Smooth muscle cell (in vitro differentiated cells): ENCODE results near the gene CYP19A1. TPM values are rescaled to one million over a fixed set of nuclear protein-coding genes. Genes with fewer than 3 reads are reported as not detected.

ENCODE experiments used
- DNase-seq: peaks from one replicate; lab custom pipeline; 2025; ENCODE audit not compliant: unreplicated experiment; lab: John Stamatoyannopoulos, UW
- H2AFZ ChIP-seq: fragments of 200-600 bp; sonication (generic); 2 replicates; pipeline ENCODE4 v1.6.0; 2016; ENCODE audit warnings: antibody characterized with exemption, low read depth, mild to moderate bottlenecking
- H3F3A ChIP-seq: fragments of 200-600 bp; sonication (generic); 2 replicates; pipeline ENCODE4 v1.6.0; 2017; ENCODE audit warnings: antibody characterized with exemption, low read depth
- H3K27ac ChIP-seq: fragments of 200-600 bp; sonication (generic); 2 replicates; pipeline ENCODE4 v1.5.1; 2016; ENCODE audit warnings: low read depth, mild to moderate bottlenecking
- H3K27me3 ChIP-seq: fragments of 200-600 bp; sonication (generic); 2 replicates; pipeline ENCODE4 v1.6.1; 2016; ENCODE audit warnings: low read depth, mild to moderate bottlenecking
- H3K36me3 ChIP-seq: fragments of 200-600 bp; sonication (generic); 2 replicates; pipeline ENCODE4 v1.5.1; 2016; ENCODE audit warnings: low read depth
- H3K4me1 ChIP-seq: fragments of 200-600 bp; sonication (generic); 2 replicates; pipeline ENCODE4 v1.5.1; 2016; ENCODE audit warnings: low read depth
- H3K4me2 ChIP-seq: fragments of 200-600 bp; sonication (generic); 2 replicates; pipeline ENCODE4 v1.6.0; 2016; ENCODE audit warnings: mild to moderate bottlenecking
- H3K4me3 ChIP-seq: fragments of 200-600 bp; sonication (generic); 2 replicates; pipeline ENCODE4 v1.5.1; 2016; ENCODE audit warnings: mild to moderate bottlenecking
- H3K79me2 ChIP-seq: fragments of 200-600 bp; sonication (generic); 2 replicates; pipeline ENCODE4 v1.6.0; 2016; ENCODE audit warnings: low read depth, mild to moderate bottlenecking
- H3K9ac ChIP-seq: fragments of 200-600 bp; sonication (generic); 2 replicates; pipeline ENCODE4 v1.6.0; 2016; ENCODE audit warnings: low read depth
- H3K9me3 ChIP-seq: fragments of 200-600 bp; sonication (generic); replicated peaks from 2 replicates; pipeline ENCODE4 v1.5.1; 2016; ENCODE audit warnings: low read depth
- H4K20me1 ChIP-seq: fragments of 200-600 bp; sonication (generic); 2 replicates; pipeline ENCODE4 v1.6.0; 2016; ENCODE audit warnings: low read depth
- WGBS: methylation state at CpG from one replicate; pipeline ENCODE4 v1.1.7; 2016; ENCODE audit warnings: low lambda C conversion rate; 5-methylcytosine and 5-hydroxymethylcytosine counted together
- polyA plus RNA-seq: library from polyadenylated mRNA; unstranded; fragments of >200 nt; fragmentation: Nextera tagmentation; extraction: Ambion mirVana; gene quantifications from 2 replicates; pipeline ENCODE4 v1.2.1, GENCODE V29; 2016
- total RNA-seq: library from RNA; depleted of rRNA; stranded (reverse); fragments of >200 nt; gene quantifications from 2 replicates; pipeline ENCODE4 v1.2.3, GENCODE V29; 2014
- TF ChIP-seq, protein P1 (sequence below): fragments of 200-600 bp; sonication (generic); IDR thresholded peaks from 2 replicates; pipeline ENCODE4 v1.5.1; 2017; ENCODE audit warnings: borderline replicate concordance, mild to moderate bottlenecking, antibody characterized with exemption; ENCODE audit not compliant: insufficient read depth, poor library complexity, severe bottlenecking

Gene CYP19A1
- total and polyA plus RNA-seq, 2 experiments from 2014 or later = not detected

DNA sequence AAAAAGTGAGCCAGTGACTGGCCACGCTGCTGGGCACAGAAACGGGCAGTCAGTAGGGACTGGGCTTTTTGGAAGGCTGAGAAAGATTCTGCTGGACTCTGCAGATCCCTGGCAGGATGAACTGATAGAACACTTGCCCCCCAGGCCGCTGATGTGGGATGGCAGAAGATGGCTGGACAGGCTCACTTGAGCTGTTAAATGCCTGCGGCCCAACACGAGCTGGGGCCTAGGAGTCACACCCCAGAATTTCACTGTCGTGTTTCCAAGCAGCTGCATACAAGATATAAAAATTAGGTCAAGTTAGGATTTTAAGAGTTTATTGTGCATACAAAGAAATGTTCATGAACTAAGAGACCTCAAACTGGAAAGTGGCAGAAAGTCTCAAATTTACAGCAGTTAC is 29.9 kb upstream of the CYP19A1 start:
- H3K27me3 ChIP-seq = no peaks in the 10 kb centered on the region
- H3K36me3 ChIP-seq = no peaks in the 10 kb centered on the region
- H3K9ac ChIP-seq = peak overlapping the region; percentile 55
- no peaks in the 10 kb centered on the region for H3K9me3 ChIP-seq
- H3K4me1 ChIP-seq = peaks cover 26% of the 10 kb centered on the region
- peak overlapping the region; percentile 42 for H3K4me2 ChIP-seq
- WGBS = 44% methylated on average over 6 of the region's 6 CpGs
- H3K79me2 ChIP-seq = no peaks in the 10 kb centered on the region
- no peak overlapping the region for H2AFZ ChIP-seq
- no peak for DNase-seq
- no peaks in the 10 kb centered on the region for H4K20me1 ChIP-seq
- no peak overlapping the region for H3K4me3 ChIP-seq
- peak overlapping the region; percentile 90 for H3K27ac ChIP-seq
- peaks cover 13% of the 10 kb centered on the region for H3F3A ChIP-seq
- TF ChIP-seq, protein P1, sequence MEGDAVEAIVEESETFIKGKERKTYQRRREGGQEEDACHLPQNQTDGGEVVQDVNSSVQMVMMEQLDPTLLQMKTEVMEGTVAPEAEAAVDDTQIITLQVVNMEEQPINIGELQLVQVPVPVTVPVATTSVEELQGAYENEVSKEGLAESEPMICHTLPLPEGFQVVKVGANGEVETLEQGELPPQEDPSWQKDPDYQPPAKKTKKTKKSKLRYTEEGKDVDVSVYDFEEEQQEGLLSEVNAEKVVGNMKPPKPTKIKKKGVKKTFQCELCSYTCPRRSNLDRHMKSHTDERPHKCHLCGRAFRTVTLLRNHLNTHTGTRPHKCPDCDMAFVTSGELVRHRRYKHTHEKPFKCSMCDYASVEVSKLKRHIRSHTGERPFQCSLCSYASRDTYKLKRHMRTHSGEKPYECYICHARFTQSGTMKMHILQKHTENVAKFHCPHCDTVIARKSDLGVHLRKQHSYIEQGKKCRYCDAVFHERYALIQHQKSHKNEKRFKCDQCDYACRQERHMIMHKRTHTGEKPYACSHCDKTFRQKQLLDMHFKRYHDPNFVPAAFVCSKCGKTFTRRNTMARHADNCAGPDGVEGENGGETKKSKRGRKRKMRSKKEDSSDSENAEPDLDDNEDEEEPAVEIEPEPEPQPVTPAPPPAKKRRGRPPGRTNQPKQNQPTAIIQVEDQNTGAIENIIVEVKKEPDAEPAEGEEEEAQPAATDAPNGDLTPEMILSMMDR = no peak

DNA sequence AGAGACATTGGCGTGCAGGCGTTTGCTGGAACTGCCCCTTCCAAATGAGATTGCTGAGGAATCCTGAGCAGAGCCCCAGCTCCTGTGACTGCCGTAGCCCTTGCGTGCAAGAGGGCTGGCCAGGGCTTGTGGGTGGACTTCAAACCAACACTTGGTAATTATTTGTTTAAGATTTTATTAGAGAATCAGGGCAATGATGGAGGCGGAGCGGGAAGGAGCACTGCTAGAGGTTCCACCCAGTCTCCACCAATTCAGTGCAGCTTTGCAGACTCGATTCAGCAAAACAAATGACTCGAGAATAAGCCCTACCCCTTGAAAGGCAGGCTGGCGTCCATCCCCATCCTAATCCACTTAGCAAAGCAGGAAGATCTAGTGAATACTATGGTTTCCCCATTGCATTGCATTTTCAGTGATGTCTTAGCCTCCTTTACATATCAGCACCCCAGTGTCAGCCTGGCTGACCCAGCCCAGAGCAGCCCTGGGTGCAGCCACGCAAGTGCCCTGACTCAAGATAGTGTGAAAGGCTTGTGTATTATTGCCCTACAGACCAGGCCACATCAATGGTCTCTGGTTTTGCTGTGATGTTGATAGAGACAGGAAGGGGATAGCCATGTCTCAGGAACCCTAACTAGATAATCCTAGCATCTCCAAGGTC is 29.1 kb upstream of the CYP19A1 start:
- Histone ChIP-seq H3K9ac (peak overlapping the region; percentile 55), H3K4me1 (peaks cover 26% of the 10 kb centered on the region), H3K4me2 (peak overlapping the region; percentile 42), H3K79me2 (no peaks in the 10 kb centered on the region), H2AFZ (no peak overlapping the region), H4K20me1 (no peaks in the 10 kb centered on the region), H3K9me3 (no peaks in the 10 kb centered on the region), H3K4me3 (no peak overlapping the region), H3K27ac (peak overlapping the region; percentile 90), H3F3A (peaks cover 13% of the 10 kb centered on the region), H3K36me3 (no peaks in the 10 kb centered on the region), H3K27me3 (no peaks in the 10 kb centered on the region)
- peak; percentile 18 for DNase-seq
- 44% methylated on average over 10 of the region's 10 CpGs for WGBS
- TF ChIP-seq, protein P1 = no peak

DNA sequence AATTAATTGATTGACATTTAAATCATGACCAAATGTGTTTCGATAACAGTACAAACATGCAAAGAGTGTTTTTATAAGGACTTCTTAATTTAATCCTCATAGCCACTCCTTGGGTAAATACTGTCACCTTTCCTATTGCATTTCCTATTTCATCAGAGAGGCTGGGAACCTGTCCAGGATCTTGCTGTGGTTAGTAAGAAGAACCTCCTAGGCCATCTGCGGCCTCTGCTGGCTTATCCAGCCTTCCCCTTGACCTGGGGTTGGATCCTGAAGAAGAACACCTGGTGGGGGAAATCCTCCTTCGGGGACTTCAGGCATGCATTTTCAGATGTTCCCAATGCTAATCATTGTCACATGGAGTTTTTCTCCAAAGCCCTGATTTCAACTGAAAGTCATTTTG is 28.5 kb upstream of the CYP19A1 start:
- Histone ChIP-seq H3K36me3 (no peaks in the 10 kb centered on the region), H3K4me1 (peaks cover 26% of the 10 kb centered on the region), H3K27ac (peak overlapping the region; percentile 58), H3K4me2 (peak overlapping the region; percentile 24), H3K4me3 (no peak overlapping the region), H3K27me3 (no peaks in the 10 kb centered on the region), H3K9me3 (no peaks in the 10 kb centered on the region), H3K9ac (no peak overlapping the region), H3K79me2 (no peaks in the 10 kb centered on the region), H4K20me1 (no peaks in the 10 kb centered on the region), H3F3A (peaks cover 13% of the 10 kb centered on the region), H2AFZ (no peak overlapping the region)
- TF ChIP-seq, protein P1 = no peak
- 67% methylated on average over 3 of the region's 3 CpGs for WGBS
- no peak for DNase-seq

DNA sequence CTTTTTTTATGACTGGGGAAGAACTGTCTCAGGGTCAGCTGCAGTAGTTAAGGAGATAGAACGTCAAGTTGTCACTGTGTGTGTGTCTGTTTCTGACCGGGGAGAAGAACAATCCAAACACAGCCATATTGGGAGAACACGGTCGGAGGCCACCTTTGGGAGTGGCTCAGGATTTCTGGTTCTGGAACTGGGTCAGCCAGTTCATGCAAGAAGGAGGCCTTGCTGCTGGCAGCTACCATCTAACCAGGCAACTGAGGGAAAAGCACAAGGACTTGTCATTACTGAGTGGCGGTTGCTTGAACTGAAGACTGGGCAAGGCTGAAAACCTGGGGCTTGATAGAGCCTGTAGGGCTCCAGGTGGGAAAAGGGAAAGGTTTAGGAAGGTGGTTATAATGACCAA is 27.7 kb upstream of the CYP19A1 start:
- no peak overlapping the region for H3K4me2 ChIP-seq
- no peak overlapping the region for H3K4me3 ChIP-seq
- no peak overlapping the region for H2AFZ ChIP-seq
- no peak for DNase-seq
- H4K20me1 ChIP-seq = no peaks in the 10 kb centered on the region
- H3K9me3 ChIP-seq = no peaks in the 10 kb centered on the region
- no peaks in the 10 kb centered on the region for H3K27me3 ChIP-seq
- TF ChIP-seq, protein P1 = no peak
- no peaks in the 10 kb centered on the region for H3K36me3 ChIP-seq
- H3K4me1 ChIP-seq = peaks cover 26% of the 10 kb centered on the region
- H3F3A ChIP-seq = peaks cover 13% of the 10 kb centered on the region
- no peak overlapping the region for H3K27ac ChIP-seq
- 66% methylated on average over 5 of the region's 5 CpGs for WGBS
- H3K79me2 ChIP-seq = no peaks in the 10 kb centered on the region
- no peak overlapping the region for H3K9ac ChIP-seq
